Kidney (tissue), 14 donors: Measurements from ENCODE around the gene DIPK1C. TPM values are rescaled to one million over a fixed set of nuclear protein-coding genes. Genes with fewer than 3 reads are reported as not detected.

Source experiments
- DNase-seq, 5 donors: peaks; one replicate each; pipeline ENCODE4 v3.0.0-alpha.2; 2013 to 2020
- FAIRE-seq: peaks from 2 replicates; lab custom pipeline; 2012; peaks lifted over from hg19 to GRCh38; lab: Jason Lieb, UNC
- H3K27ac ChIP-seq, 2 donors: one replicate each; pipeline ENCODE4 v1.7.0; 2013; ENCODE audit warnings: low read depth in 2 of 2, low read length in 2 of 2, inconsistent platforms in 1 of 2
- H3K27me3 ChIP-seq: one replicate; pipeline ENCODE4 v1.7.1; 2013; ENCODE audit warnings: low read length, inconsistent platforms; ENCODE audit not compliant: control insufficient read depth, insufficient read depth
- H3K36me3 ChIP-seq, 3 donors: one replicate each; pipeline versions ENCODE4 v1.7.0 to v1.7.1; 2013; ENCODE audit warnings: low read length in 3 of 3, control low read depth in 1 of 3, inconsistent platforms in 1 of 3; ENCODE audit not compliant: insufficient read depth in 3 of 3, control insufficient read depth in 2 of 3
- H3K4me1 ChIP-seq, 3 donors: one replicate each; pipeline versions ENCODE4 v1.7.0 to v1.7.1; 2013; ENCODE audit warnings: low read length in 3 of 3, inconsistent platforms in 1 of 3, low read depth in 1 of 3; ENCODE audit not compliant: control insufficient read depth in 2 of 3, insufficient read depth in 2 of 3
- H3K4me3 ChIP-seq, 3 donors: one replicate each; pipeline versions ENCODE4 v1.7.0 to v1.8.1; 2013; ENCODE audit warnings: low read length in 3 of 3, control low read depth in 1 of 3, inconsistent platforms in 1 of 3
- H3K9ac ChIP-seq, 3 donors: one replicate each; pipeline versions ENCODE4 v1.7.0 to v1.7.1; 2013; ENCODE audit warnings: low read length in 3 of 3, control low read depth in 1 of 3, inconsistent platforms in 1 of 3
- H3K9me3 ChIP-seq, 3 donors: one replicate each; pipeline versions ENCODE4 v1.7.0 to v1.7.1; 2013; ENCODE audit warnings: low read length in 3 of 3, control low read depth in 1 of 3, inconsistent platforms in 1 of 3; ENCODE audit not compliant: control insufficient read depth in 2 of 3, insufficient read depth in 1 of 3
- intact Hi-C: fragments of 100-400 bp; cut with DNase I; formaldehyde crosslinking; loops from one replicate; pipeline ENCODE4 v1.11.1; 2022
- polyA plus RNA-seq: library from polyadenylated mRNA; stranded (reverse); fragments of 350-450 nt; fragmentation: Illumina TruSeq; extraction: RNeasy Lipid Tissue Mini Kit (QIAGEN cat#74804); gene quantifications from one replicate; pipeline ENCODE4 v1.2.3, GENCODE V29; 2014; ENCODE audit warnings: low read depth, low replicate concordance; ENCODE audit not compliant: insufficient read depth
- total RNA-seq: library from RNA; stranded (reverse); fragmentation: NEBNext Ultra II Directional; extraction: Animal tissue kit (Norgen Biotek cat#: 25700); gene quantifications from one replicate; pipeline ENCODE4 v1.2.1, GENCODE V29; 2021
- TF ChIP-seq, protein P1 (sequence below): IDR thresholded peaks from 3 replicates; pipeline ENCODE4 v1.5.1; 2012; ENCODE audit warnings: mild to moderate bottlenecking, moderate library complexity, borderline replicate concordance; ENCODE audit not compliant: insufficient read depth; ENCODE audit errors: extremely low read depth
- donor health status: control.
- donor health status: control.
- donor health status: control.
- donor health status: control.
- donor health status: control.
- donor health status: DM: yes; HTN: yes; CAD: no.
- donor health status: Normal renal cell carcinoma (clear cell type).

DIPK1C gene
- total and polyA plus RNA-seq, 2 donors from 2014 or later = 0.09 TPM; not detected in 1

DNA sequence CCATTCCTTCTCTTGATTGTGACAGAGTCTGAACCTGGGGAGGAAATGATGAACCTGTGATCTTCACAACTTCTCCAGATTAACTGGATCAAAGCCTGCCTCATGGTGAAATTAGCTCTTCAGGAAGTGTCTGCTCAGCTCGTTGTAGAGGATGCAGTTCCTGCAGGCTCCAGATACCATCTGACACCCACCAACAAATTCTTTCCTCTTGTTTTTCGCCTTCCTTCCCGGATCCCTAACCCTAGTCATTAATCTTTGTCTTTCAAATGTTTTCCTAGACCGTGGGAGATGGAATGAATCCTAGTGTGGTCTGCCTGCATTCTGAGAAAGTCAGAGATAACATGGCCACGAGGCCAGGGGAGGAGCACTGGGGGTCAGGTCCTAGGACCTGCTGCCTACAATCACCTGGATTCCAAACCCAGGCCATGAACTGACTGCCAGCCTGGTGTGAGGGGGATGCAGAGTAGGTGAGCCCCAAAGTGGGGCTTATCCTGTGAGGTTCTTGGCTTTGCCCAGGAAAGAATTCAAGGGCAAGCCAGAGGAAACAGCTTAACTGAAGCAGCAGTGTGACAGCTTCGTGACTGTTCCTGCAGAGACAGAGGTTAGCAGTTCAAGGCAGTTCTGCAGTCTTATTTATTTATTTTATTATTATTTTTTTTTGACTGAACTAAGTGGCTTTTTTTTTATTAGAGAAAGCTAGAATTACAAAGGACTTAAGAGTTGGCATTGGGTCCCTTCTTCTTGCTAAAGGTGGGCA is 67.8 kb downstream of the DIPK1C start:
- H3K9ac ChIP-seq = no peak overlapping the region
- H3K36me3 ChIP-seq = no peaks in the 10 kb centered on the region
- H3K4me1 ChIP-seq = peaks cover 0 to 9% (median 2%) of the 10 kb centered on the region in 3 donors
- no peaks in the 10 kb centered on the region for H3K27me3 ChIP-seq
- H3K9me3 ChIP-seq = no peaks in the 10 kb centered on the region
- TF ChIP-seq, protein P1, sequence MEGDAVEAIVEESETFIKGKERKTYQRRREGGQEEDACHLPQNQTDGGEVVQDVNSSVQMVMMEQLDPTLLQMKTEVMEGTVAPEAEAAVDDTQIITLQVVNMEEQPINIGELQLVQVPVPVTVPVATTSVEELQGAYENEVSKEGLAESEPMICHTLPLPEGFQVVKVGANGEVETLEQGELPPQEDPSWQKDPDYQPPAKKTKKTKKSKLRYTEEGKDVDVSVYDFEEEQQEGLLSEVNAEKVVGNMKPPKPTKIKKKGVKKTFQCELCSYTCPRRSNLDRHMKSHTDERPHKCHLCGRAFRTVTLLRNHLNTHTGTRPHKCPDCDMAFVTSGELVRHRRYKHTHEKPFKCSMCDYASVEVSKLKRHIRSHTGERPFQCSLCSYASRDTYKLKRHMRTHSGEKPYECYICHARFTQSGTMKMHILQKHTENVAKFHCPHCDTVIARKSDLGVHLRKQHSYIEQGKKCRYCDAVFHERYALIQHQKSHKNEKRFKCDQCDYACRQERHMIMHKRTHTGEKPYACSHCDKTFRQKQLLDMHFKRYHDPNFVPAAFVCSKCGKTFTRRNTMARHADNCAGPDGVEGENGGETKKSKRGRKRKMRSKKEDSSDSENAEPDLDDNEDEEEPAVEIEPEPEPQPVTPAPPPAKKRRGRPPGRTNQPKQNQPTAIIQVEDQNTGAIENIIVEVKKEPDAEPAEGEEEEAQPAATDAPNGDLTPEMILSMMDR = no peak
- DNase-seq (peak in 4 of 5 donors; percentile 56 to 90 (median 74)), FAIRE-seq (no peak)
- intact Hi-C loops = no loop called here
- H3K27ac ChIP-seq = no peak overlapping the region
- H3K4me3 ChIP-seq = no peak overlapping the region

- Histone ChIP-seq H3K27ac (no peak overlapping the region), H3K4me3 (no peak overlapping the region), H3K9ac (no peak overlapping the region), H3K36me3 (no peaks in the 10 kb centered on the region), H3K9me3 (no peaks in the 10 kb centered on the region), H3K4me1 (peaks cover 0 to 9% (median 2%) of the 10 kb centered on the region in 3 donors), H3K27me3 (no peaks in the 10 kb centered on the region)
- FAIRE-seq = no peak
- intact Hi-C loops = no loop called here
- peak in 2 of 5 donors; percentile 17 to 31 for DNase-seq
- TF ChIP-seq, protein P1 = no peak
Measured at GRCh38 chr18:74388227-74388626, 68.9 kb downstream of the DIPK1C start.

GRCh38 chr18:74387383-74387782 is 69.7 kb downstream of the DIPK1C start:
- H3K9ac ChIP-seq = no peak overlapping the region
- no peak for DNase-seq
- no peak for FAIRE-seq
- TF ChIP-seq, protein P1 = no peak
- peaks cover 0 to 9% (median 2%) of the 10 kb centered on the region in 3 donors for H3K4me1 ChIP-seq
- H3K36me3 ChIP-seq = no peaks in the 10 kb centered on the region
- intact Hi-C loops = no loop called here
- H3K27me3 ChIP-seq = no peaks in the 10 kb centered on the region
- no peak overlapping the region for H3K4me3 ChIP-seq
- no peaks in the 10 kb centered on the region for H3K9me3 ChIP-seq
- H3K27ac ChIP-seq = no peak overlapping the region

Other genes starting within 250 kb of the DIPK1C start
- 243 TPM for gene CYB5A, start 165.3 kb downstream of the DIPK1C start, total RNA-seq
- gene CYB5A, start 165.3 kb downstream of the DIPK1C start, polyA plus RNA-seq = 1,143 TPM
- not detected for gene C18orf63, start 141.5 kb downstream of the DIPK1C start, total RNA-seq
- gene C18orf63, start 141.5 kb downstream of the DIPK1C start, polyA plus RNA-seq = not detected
- 740 TPM for gene CNDP2, start 39.1 kb upstream of the DIPK1C start, total RNA-seq
- 499 TPM for gene CNDP2, start 39.1 kb upstream of the DIPK1C start, polyA plus RNA-seq
- 1.4 TPM for gene CNDP1, start 77.2 kb upstream of the DIPK1C start, total RNA-seq
- 2.9 TPM for gene CNDP1, start 77.2 kb upstream of the DIPK1C start, polyA plus RNA-seq
- 17.8 TPM for gene ZNF407, start 140.6 kb upstream of the DIPK1C start, total RNA-seq
- 2.5 TPM for gene ZNF407, start 140.6 kb upstream of the DIPK1C start, polyA plus RNA-seq